ENCODE measurements around the gene U2SURP.
"Not testable (repeated sequence)": the region's sequence is repeated elsewhere in the genome, so short reads cannot be mapped to it uniquely, and the experiment has no call there.

Gene U2SURP

DNA sequence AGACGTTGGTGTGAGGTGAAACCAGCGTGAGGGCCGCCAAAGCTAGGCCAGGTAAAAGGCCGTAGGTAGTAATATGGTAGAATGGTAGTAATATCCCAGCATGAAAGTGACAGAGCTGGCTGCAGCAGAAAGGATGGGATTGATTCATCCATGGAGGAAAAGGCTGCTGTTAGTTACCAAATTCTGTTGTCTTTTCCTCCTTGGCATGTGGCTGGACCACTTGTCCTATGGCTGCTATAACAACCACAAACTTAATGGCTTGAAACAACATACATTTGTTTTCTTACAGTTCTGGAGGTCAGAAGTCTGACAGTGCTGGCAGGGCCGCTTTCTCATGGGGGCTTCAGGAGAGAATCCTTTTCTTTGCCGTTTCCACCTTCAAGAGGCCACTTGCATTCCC lies 70.4 kb downstream of the U2SURP start:
- DNase-seq (ENCODE audit: low spot score): no peak

DNA sequence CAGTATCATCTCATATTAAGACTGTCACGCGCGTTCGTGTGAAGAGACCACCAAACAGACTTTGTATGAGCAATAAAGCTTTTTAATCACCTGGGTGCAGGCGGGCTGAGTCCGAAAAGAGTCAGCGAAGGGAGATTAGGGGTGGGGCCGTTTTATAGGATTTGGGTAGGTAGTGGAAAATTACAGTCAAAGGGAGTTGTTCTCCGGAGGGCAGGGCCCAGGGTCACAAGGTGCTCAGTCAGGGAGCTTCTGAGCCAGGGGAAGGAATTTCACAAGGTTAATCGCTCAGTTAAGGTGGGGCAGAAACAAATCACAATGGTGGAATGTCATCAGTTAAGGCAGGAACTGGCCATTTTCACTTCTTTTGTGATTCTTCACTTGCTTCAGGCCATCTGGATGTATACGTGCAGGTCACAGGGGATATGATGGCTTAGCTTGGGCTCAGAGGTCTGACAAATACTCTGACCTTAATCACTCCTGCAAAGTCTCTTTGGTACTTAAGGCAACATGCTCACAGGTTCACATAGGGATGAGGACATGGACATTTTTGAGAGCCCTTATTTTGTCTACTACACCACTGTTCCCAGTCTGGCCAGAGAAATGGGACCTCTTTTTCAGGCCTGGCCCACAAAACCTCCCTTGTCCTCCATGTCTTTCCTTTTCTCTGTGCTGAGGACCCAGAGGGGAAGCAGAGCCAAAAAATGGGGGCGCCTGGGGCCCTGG lies 71.1 kb downstream of the U2SURP start:
- not testable (repeated sequence) for DNase-seq (ENCODE audit: low spot score)

DNA sequence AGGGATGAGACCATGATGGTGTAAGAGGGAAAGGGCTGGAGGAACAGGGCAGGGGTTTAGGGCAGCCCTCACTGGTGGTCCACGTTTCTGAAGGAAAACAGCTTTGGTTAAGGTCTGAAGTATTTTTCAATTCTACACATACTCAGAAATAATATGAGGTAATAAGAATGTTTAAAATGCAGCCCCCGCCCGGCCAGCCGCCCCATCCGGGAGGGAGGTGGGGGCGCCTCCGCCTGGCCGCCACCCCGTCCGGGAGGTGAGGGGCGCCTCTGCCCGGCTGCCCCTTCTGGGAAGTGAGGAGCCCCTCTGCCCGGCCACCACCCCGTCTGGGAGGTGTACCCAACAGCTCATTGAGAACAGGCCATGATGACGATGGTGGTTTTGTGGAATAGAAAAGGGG lies 72.2 kb downstream of the U2SURP start:
- not testable (repeated sequence) for DNase-seq (ENCODE audit: low spot score)

DNA sequence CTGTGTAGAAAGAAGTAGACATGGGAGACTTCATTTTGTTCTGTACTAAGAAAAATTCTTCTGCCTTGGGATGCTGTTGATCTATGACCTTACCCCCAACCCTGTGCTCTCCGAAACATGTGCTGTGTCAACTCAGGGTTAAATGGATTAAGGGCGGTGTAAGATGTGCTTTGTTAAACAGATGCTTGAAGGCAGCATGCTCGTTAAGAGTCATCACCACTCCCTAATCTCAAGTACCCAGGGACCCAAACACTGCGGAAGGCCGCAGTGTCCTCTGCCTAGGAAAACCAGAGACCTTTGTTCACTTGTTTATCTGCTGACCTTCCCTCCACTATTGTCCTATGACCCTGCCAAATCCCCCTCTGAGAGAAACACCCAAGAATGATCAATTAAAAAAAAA lies 72.6 kb downstream of the U2SURP start:
- not testable (repeated sequence) for DNase-seq (ENCODE audit: low spot score)

DNA sequence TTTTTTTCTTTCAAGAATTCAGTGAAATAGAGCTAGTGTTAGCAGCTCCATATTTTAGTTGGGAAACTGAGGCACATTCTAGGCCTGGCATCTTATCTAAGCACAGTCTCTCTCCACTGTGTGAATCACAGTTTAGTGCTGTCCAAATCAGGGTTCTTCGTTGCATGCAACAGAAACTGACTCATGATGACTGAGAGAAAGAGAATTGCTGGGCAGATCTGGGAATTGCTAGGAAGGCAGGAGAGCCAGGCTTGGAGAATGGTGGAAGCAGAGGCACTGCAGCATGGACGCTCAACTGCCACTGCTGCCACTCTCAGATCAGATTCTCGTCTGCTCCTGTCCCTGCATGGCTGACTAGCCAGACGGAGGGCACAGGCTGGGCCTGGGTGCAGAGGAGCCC lies 77.5 kb downstream of the U2SURP start:
- DNase-seq (ENCODE audit: low spot score): no peak

DNA sequence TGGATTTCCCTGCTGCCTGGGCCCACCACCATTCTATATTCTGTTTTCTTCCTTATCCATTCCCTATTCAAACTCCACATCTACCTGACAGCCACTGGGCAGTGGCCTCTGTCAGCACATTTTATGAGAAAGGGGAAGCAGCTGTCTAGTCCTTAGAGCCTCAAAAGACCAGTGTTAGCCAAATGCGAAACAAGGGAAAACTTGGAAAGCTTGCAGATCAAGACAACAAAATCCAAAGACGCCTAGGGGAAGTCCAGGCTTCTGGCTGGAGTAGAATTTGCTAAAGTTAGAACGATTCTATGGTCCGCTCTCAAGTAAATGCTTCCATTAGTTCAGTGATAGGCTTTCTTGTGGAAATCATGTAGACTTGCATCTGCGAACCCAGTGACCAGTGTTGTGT lies 78.8 kb downstream of the U2SURP start:
- no peak for DNase-seq (ENCODE audit: low spot score)

DNA sequence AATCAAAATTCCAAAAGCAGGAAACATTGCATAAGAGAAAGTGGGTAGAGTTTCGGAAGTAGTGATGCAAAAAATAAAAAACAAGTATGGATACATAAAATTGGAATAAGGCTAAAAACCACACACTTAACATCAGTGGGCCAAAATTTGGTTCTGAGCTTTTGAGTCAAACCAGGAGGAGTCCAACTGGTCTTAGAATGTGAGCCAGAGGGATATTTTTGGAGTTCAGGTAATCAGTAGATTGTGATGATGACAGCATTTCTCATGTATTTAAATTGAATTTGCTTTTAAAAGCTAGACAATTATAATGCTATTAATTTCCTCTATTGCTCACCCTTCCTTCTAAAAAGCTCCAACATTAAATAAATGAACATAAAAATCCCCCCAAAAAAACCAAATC lies 80.0 kb downstream of the U2SURP start:
- no peak for DNase-seq (ENCODE audit: low spot score)

DNA sequence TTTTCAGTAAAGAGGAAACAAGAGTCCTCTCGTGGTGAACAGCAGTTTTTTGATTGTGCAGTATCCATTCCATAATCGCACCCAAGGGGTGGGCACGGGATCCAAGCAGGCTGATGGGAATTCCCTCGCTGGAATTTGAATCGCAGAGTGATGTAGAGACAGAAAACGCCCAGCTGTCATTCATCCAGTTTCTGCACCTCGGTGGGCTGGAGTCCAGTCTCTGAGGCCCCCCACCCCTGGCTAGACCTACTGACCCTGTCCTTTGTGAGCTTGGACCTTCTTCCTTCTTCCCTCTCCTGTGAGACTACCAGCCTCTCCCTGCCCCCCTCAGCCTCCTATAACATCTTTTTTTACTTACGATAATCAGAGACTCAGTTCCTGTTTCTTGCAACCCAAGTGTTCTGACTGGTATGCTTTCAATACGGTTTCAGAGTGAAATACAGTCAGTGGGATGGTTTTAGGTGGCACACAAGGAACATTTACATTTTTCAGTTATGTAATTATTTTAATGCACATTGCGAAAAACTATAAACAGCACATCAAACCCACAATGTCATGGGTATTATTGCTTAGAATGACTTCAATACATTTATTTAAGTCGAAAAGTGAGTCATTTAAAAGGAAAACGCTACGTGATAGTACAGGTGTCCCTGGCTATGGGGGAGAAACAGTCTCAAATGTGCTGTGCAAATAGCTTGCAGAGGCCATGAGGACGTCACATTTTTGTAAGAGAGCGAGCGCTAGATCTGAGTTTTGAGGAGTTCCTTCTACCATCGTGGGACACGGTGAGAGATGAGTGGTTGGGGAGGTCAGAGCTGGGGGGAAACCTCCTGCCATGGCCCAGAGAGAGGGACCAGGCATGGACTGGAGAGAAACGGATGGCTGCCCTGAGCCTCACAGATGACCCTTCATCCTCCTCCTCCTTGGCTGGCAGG lies 80.7 kb downstream of the U2SURP start:
- no peak for DNase-seq (ENCODE audit: low spot score)

DNA sequence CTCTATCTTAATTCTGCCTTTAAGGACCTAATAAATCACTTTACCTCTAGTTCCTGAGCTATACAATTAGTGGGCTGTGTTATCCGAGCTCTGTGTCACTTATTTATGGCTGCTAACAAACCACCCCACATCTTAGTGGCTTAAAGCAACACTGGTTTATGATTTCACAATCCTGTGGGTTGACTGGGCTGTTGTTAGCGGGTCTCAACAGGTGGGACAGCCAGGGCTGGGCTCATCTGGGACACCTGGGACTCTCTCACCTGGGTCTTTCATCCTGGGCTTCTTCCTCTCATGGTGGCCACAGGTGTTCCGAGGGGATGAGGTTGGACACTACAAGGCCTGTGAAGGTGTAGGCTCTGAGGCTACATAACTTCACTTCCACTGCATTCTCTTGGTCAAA lies 82.4 kb downstream of the U2SURP start:
- no peak for DNase-seq (ENCODE audit: low spot score)

DNA sequence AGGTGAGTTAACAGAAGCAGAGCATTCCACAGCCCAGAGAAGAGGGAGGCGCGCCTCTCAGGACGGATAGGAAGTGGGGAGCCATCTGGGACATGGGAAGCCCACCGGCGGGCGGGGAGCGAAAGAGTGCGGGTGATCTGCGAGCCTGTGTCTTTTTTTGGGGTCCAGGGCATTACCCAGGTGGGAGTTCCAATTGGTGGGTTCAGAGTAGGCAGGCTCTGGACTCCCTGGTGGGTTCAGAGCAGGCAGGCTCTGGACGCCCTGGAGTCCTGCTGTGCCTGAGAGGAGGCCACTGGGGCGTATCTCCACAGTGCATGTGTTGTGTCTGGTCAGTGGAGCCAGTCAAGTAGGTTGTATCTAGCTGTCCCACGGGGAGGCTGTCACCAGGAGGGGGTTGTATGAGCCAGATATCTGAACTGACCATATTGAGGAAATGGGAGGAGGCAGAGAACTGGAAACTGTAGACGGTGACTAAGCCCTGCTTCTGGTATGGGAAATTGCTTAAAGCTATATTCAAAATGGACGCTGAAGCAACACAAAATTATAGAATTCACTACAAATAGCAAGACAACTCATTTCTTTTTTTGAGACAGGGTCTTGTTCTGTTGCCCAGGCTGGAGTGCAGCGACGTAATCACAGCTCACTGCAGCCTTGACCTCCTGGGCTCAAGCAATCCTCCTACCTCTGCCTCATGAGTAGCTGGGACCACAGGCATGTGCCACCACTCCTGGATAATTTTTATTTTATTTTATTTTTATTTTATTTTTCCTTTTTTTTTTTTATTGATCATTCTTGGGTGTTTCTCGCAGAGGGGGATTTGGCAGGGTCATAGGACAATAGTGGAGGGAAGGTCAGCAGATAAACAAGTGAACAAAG lies 83.7 kb downstream of the U2SURP start:
- no peak for DNase-seq (ENCODE audit: low spot score)

DNA sequence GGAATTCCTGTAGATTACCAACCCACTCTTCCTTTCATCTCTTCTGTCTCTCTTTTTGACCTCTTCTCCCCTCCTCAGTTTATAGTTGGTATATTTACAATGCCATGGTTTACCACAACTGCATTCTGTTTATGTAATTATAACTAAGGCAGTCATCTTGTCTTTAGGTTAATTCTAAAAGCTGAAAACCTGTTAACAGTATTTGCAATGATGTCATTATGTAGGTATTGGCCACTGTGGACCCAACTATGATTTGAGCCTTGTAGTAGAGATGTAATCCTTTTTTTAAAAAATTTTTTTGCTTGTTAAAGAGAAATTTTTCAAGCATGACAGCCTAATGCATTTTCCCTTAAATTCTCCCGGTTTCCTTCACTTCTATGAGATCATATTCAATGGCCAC lies 87.5 kb downstream of the U2SURP start:
- no peak for DNase-seq (ENCODE audit: low spot score)

DNA sequence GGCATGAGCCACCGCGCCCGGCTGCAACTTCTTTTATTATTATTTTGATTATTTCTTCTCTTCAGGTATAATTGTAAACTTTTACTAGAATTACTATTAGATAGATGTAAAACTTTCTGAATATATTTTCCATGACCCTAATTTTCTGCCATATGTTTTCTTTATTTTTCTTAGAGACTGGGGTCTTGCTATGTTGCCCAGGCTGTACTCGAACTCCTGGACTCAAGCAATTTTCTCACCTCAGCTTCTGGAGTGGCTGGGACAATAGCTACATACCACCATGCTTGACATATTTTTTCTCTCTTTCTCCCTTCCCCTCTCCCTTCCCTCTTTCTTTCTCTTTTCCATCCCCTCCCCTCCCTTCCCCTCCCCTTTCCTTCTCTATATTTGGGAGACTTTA lies 88.6 kb downstream of the U2SURP start:
- no peak for DNase-seq (ENCODE audit: low spot score)

DNA sequence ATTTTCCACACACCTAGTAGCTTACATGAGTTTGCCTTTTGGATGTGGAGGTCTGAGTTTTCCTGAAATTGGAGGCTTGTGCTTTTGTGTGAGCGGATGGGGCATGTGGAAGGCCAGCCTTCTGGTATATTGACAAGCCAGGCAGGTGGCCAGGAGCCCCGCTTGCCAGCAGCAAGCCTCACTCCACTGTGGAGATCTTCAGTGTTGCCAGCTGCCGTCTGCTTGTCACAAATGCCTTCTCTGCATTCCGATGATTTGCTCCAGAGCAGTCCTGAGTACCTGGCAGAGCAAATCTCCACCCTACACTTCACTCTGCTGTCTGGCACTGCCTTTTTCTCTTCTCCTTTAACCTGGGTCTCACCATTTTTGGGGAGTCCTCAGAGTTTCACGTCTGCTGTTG lies 89.1 kb downstream of the U2SURP start:
- no peak for DNase-seq (ENCODE audit: low spot score)

DNA sequence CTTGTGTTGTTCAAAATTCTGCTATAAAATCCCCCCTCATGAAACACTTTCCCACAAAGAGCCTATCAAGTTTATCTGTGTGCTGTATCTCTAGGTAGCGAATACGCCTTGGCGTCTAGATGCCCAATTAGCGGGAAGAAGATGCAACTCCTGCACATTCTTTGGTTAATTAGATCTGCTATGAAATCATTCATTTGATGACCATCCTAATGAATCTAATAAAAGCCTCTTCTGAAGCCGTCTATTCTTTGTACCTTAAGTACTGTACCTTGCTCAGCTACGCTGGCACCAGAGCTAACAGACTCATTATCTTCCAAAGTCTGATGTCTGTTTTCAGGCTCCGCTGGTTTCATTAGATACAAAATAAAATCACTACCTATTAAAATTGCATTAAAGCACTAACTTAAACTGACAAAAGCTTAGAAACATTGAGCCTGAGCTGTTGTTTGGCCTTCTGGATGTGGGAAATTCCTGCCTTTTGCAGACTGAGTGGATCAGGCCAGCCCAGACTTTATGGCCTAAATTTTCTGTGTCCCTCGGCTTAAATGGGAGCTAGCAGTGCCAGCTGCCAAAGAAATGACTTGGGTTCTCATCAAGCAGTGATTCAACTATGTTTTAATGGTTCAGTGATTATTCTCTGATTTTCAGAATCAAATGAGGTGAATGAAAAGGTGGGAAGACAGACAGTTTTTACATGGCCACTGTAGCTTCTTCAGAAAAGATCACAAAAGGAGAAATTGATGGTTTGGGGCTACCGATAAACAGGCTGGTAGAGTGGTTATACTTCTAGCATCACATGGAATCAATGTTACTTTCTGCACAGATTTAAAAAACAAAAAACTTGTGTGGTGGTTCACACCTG lies 89.8 kb downstream of the U2SURP start:
- no peak for DNase-seq (ENCODE audit: low spot score)

DNA sequence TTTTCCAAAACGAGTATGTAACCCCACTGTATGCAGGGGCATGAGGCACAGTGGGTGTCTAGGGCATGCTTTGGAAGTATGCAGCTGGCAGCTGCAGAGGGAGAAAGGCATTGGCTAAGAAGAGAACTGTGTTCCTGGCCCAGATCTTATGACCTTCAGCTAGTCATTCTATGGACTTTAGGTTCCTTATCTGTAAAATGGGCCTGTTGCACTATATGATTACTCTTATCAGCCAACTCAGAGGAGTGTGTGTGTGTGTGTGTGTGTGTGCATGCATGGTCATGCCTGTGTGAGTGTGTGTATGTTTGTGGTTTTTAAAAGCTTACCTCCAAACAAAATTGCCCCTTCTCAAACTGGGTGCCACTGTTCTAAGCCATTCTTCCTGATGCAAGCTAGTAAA lies 90.8 kb downstream of the U2SURP start:
- DNase-seq (ENCODE audit: low spot score): no peak

DNA sequence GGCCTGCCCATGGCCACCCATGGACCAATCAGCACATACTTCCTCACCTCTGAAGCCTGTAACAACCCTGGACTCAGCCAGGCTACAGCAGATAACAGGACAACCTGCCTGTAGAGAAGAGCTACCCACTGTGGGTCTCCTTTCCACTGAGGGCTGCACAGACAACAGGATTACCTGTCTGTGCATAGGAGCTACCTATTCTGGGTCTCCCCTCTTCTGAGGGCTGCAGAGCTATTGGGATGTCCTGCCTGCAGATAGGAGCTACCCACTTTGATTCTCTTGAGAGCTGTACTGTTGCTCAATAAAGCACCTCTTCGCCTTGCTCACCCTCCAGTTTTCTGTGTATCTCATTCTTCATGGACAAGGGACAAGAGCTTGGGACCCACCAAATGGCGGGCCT lies 94.4 kb downstream of the U2SURP start:
- DNase-seq (ENCODE audit: low spot score): no peak

DNA sequence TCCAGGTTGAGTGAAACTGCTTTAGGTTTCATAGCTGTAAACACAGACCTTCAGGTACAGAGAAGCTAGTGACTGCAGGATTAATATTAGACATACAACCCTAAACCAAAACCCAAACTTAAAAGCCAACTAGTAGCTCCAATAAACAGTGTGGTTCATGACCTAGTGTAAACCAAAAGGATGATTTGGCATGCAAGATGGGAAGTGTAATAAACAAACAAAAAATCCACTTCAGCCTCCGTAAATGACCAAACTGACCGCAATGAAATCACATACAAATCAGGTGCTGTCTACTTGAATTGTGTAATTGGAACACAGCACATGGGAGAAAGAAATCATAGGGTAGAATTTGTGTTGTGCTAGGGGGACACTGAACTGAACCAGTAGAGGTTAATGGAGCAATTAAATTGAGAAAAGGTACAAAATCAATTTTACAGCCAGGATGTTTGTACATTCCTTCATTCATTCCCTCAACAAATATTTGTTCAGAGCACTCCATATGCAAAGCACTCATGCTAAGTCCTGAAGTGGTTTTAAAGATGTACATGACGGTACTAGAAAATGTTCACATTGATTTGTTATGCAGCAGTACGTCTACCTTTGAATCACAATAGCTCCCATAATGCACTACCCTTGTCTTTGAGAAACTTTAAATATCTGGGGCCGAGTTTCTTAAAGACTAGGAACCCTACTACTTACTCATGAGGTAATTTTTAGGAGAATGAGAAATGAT lies 96.8 kb downstream of the U2SURP start:
- no peak for DNase-seq (ENCODE audit: low spot score)

DNA sequence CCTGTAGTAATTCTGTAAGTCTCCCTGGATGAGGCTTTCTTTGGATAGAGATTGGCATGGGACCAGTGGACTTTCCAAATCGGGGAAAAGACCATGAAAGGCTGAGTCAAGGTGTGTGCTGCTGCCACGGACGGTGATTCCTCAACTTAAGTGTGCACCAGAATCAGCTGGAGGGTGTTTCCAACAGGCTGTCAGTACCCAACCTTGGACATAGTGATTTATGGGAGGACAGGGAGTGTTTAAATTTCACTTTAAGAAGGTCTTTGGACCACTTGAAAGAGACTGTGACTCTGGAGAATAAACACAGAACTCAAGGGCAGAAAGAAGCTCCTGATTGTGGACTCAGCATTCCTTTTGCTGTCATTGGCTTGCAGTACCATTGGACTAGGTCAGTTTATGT lies 97.8 kb downstream of the U2SURP start:
- DNase-seq (ENCODE audit: low spot score): no peak

DNA sequence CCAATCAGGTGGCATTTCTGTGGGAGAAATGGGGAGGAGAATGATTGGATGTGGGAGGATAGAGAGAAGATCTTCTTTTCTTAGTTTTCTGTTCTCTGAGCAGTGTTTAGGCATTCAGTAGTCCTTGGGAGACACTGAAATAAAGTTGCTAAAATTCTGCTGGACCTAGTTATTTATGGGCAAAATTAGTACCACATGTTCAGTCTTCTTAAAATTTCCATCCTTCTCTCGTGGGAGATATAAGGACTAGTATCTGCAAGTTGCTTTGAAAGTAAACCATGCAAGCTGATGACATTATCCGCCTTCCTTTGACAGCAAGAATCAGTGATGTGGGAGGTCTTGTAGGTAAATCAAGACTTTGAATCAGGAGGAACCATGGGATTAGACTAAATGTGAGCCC lies 98.3 kb downstream of the U2SURP start:
- DNase-seq (ENCODE audit: low spot score): no peak

DNA sequence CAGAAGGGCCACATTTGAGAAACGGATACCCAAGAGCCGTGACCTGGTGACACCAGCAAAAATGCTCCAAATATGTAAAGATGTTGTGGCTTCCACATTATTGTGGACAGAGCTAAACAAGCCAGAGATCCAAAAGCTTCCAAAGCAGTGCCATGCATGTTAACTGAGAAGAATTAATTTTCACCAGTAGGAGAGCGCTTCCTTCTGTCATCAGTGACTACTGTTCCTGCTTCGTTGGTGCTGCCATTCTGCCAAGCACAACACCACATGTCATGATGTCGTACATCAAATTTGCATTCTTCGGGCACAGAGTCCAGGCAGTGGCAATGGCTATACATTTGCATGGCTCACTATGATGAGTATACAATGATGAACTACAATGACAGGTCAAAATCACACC lies 99.1 kb downstream of the U2SURP start:
- no peak for DNase-seq (ENCODE audit: low spot score)
